Measurements from ENCODE around the gene DOLK. TPM values are rescaled to one million over a fixed set of nuclear protein-coding genes. Genes with fewer than 3 reads are reported as not detected.

The DOLK gene
- total RNA-seq, 1 experiment from 2014 or later, result 12.0 TPM

DNA sequence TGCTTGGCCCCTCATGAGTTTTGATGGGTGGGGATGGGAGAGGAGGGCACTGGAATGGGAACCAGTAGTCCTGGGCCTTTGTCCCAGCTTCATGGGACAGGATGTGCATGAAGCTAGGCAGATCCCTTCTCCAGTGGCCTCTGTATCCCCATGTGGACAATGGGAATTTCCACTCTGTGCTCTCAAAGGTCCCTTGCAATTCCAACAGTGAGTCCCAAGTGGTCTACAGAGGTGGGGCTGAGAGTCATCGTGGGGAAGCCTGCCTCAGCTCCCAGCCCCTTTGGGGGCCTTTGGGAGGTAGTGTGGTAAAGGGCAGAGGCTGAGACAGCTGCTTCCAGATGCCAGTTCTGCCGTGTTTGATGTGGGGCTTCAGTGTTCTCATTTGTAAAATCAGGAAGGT, 28.5 kb downstream of the DOLK start (continued):
- TF ChIP-seq, protein P1, sequence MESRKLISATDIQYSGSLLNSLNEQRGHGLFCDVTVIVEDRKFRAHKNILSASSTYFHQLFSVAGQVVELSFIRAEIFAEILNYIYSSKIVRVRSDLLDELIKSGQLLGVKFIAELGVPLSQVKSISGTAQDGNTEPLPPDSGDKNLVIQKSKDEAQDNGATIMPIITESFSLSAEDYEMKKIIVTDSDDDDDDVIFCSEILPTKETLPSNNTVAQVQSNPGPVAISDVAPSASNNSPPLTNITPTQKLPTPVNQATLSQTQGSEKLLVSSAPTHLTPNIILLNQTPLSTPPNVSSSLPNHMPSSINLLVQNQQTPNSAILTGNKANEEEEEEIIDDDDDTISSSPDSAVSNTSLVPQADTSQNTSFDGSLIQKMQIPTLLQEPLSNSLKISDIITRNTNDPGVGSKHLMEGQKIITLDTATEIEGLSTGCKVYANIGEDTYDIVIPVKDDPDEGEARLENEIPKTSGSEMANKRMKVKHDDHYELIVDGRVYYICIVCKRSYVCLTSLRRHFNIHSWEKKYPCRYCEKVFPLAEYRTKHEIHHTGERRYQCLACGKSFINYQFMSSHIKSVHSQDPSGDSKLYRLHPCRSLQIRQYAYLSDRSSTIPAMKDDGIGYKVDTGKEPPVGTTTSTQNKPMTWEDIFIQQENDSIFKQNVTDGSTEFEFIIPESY (IDR thresholded peaks at IDR 0.05; ENCODE audit: extremely low read depth, insufficient replicate concordance, low read length), result no peak
- TF ChIP-seq, protein P2, sequence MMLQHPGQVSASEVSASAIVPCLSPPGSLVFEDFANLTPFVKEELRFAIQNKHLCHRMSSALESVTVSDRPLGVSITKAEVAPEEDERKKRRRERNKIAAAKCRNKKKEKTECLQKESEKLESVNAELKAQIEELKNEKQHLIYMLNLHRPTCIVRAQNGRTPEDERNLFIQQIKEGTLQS (IDR thresholded peaks at IDR 0.05), result no peak
- no peak for TF ChIP-seq POLR2A (IDR thresholded peaks at IDR 0.05; ENCODE audit: borderline replicate concordance, extremely low read depth, insufficient read depth, insufficient read length)
- TF ChIP-seq, protein P3, sequence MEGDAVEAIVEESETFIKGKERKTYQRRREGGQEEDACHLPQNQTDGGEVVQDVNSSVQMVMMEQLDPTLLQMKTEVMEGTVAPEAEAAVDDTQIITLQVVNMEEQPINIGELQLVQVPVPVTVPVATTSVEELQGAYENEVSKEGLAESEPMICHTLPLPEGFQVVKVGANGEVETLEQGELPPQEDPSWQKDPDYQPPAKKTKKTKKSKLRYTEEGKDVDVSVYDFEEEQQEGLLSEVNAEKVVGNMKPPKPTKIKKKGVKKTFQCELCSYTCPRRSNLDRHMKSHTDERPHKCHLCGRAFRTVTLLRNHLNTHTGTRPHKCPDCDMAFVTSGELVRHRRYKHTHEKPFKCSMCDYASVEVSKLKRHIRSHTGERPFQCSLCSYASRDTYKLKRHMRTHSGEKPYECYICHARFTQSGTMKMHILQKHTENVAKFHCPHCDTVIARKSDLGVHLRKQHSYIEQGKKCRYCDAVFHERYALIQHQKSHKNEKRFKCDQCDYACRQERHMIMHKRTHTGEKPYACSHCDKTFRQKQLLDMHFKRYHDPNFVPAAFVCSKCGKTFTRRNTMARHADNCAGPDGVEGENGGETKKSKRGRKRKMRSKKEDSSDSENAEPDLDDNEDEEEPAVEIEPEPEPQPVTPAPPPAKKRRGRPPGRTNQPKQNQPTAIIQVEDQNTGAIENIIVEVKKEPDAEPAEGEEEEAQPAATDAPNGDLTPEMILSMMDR (IDR thresholded peaks at IDR 0.05 in 2 of 3, conservative IDR thresholded peaks at IDR 0.05 in 1 of 3; ENCODE audit: borderline replicate concordance in 1 of 3, insufficient read depth in 1 of 3, low read depth in 2 of 3, low read length in 2 of 3), result no peak
- no peak for TF ChIP-seq CEBPB (IDR thresholded peaks at IDR 0.05; ENCODE audit: low read depth)

DNA sequence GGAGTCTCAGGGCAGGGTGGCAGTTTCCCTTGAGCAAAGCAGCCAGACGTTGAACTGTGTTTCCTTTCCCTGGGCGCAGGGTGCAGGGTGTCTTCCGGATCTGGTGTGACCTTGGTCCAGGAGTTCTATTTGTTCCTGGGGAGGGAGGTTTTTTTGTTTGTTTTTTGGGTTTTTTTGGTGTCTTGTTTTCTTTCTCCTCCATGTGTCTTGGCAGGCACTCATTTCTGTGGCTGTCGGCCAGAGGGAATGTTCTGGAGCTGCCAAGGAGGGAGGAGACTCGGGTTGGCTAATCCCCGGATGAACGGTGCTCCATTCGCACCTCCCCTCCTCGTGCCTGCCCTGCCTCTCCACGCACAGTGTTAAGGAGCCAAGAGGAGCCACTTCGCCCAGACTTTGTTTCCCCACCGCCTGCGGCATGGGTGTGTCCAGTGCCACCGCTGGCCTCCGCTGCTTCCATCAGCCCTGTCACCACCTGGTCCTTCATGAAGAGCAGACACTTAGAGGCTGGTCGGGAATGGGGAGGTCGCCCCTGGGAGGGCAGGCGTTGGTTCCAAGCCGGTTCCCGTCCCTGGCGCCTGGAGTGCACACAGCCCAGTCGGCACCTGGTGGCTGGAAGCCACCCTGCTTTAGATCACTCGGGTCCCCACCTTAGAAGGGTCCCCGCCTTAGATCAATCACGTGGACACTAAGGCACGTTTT, 30.1 kb downstream of the DOLK start:
- Histone ChIP-seq H3K4me1 (ENCODE audit: control insufficient read depth in 1 of 2, insufficient read depth in 2 of 2, low read length in 2 of 2) (peaks cover 4 to 15% of the 10 kb centered on the region in 2 experiments), H3K4me3 (replicated peaks in 1 of 2; ENCODE audit: low read depth in 1 of 2, low read length in 2 of 2) (no peak overlapping the region), H4K20me1 (ENCODE audit: insufficient read depth) (no peaks in the 10 kb centered on the region), H3K79me2 (ENCODE audit: insufficient read depth, low read length) (peaks cover 13% of the 10 kb centered on the region; the same call in 1 of the 2 replicates), H3K36me3 (ENCODE audit: control insufficient read depth in 1 of 2, insufficient read depth in 2 of 2, low read length in 2 of 2) (0 out of 4 replicates have a peak, but pooled peaks cover 0 to 5% of the 10 kb centered on the region in 2 experiments), H3K27me3 (ENCODE audit: insufficient read depth, low read length) (no peaks in the 10 kb centered on the region), H3K4me2 (ENCODE audit: low read length) (no peak overlapping the region), H3K9ac (ENCODE audit: low read length) (no peak overlapping the region), H3K27ac (ENCODE audit: low read depth, low read length) (no peak overlapping the region), H3K9me3 (ENCODE audit: control insufficient read depth in 1 of 2, insufficient read depth in 1 of 2, low read depth in 1 of 2, low read length in 2 of 2) (no peaks in the 10 kb centered on the region), H2AFZ (ENCODE audit: low read depth, low read length, poor library complexity, severe bottlenecking) (no peak overlapping the region), H3K9me2 (ENCODE audit: insufficient read depth) (no peaks in the 10 kb centered on the region)
- no peak for ATAC-seq
- ChIA-PET CTCF (no interaction called here), RAD21 (ENCODE audit: low non-redundant PET in 1 of 2, low total read pairs in 2 of 2, uncharacterized antibody in 2 of 2, unreplicated experiment in 2 of 2) (no interaction called here), POLR2A (no interaction called here)
- BruUV-seq (replicated peaks), result no TSS peak
- intact Hi-C loops (cut with micrococcal nuclease), result no loop called here
- DNase-seq (ENCODE audit: low read depth, low spot score), result no peak
- TF ChIP-seq, protein P1 (IDR thresholded peaks at IDR 0.05; ENCODE audit: extremely low read depth, insufficient replicate concordance, low read length), result no peak
- TF ChIP-seq POLR2A (IDR thresholded peaks at IDR 0.05; ENCODE audit: borderline replicate concordance, extremely low read depth, insufficient read depth, insufficient read length), result no peak
- TF ChIP-seq SP1 (IDR thresholded peaks at IDR 0.05; ENCODE audit: low read depth), result no peak
- TF ChIP-seq EZH2phosphoT487 (IDR thresholded peaks at IDR 0.05; ENCODE audit: borderline replicate concordance), result no peak
- no peak for TF ChIP-seq SRF (IDR thresholded peaks at IDR 0.05; ENCODE audit: low read depth)
- no peak for TF ChIP-seq SIN3A (IDR thresholded peaks at IDR 0.05; ENCODE audit: low read depth)
- no peak for TF ChIP-seq ZFX (IDR thresholded peaks at IDR 0.05)
- TF ChIP-seq, protein P4, sequence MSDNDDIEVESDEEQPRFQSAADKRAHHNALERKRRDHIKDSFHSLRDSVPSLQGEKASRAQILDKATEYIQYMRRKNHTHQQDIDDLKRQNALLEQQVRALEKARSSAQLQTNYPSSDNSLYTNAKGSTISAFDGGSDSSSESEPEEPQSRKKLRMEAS (IDR thresholded peaks at IDR 0.05), result no peak
- TF ChIP-seq ZNF274 (IDR thresholded peaks at IDR 0.05; ENCODE audit: low read depth, low read length), result no peak
- TF ChIP-seq, protein P3 (IDR thresholded peaks at IDR 0.05 in 2 of 3, conservative IDR thresholded peaks at IDR 0.05 in 1 of 3; ENCODE audit: borderline replicate concordance in 1 of 3, insufficient read depth in 1 of 3, low read depth in 2 of 3, low read length in 2 of 3), result no peak
- no peak for TF ChIP-seq EZH2 (IDR thresholded peaks at IDR 0.05)
- no peak for TF ChIP-seq EGR1 (IDR thresholded peaks at IDR 0.05; ENCODE audit: low read depth)
- TF ChIP-seq ELF1 (IDR thresholded peaks at IDR 0.05; ENCODE audit: borderline replicate concordance, low read depth), result no peak
